K562 (cell line): ENCODE data around the gene PRDM12. TPM values are rescaled to one million over a fixed set of nuclear protein-coding genes. Genes with fewer than 3 reads are reported as not detected.

Experiments used
- ARHGAP35 ChIP-seq: fragments of 450-650 bp; IDR thresholded peaks from 2 replicates; pipeline ENCODE4 v1.6.1; 2018; ENCODE audit not compliant: partially characterized antibody
- ARID1B ChIP-seq: fragments of 450-650 bp; IDR thresholded peaks from 2 replicates; pipeline ENCODE4 v1.6.1; 2016; ENCODE audit warnings: antibody characterized with exemption, mild to moderate bottlenecking, inconsistent platforms
- ATF2 ChIP-seq: sonication (generic); formaldehyde crosslinking; IDR thresholded peaks from 2 replicates; pipeline ENCODE4 v1.8.1; 2022; ENCODE audit warnings: missing genetic modification reagents
- ATF7 ChIP-seq: fragments of 450-650 bp; IDR thresholded peaks from 2 replicates; pipeline ENCODE4 v1.7.1; 2014; ENCODE audit warnings: mild to moderate bottlenecking, moderate library complexity
- CREB1 ChIP-seq, 2 experiments: sonication (generic) in 1 of 2; formaldehyde crosslinking in 1 of 2; IDR thresholded peaks; 2 replicates each; pipeline versions ENCODE4 v1.6.1 to v1.8.0; 2012 to 2022; ENCODE audit warnings: inconsistent platforms in 1 of 2, mild to moderate bottlenecking in 1 of 2, missing genetic modification reagents in 1 of 2, moderate library complexity in 1 of 2
- CTCFL ChIP-seq: IDR thresholded peaks from 2 replicates; pipeline ENCODE4 v1.6.1; 2011; ENCODE audit warnings: borderline replicate concordance, low read depth, mild to moderate bottlenecking, moderate library complexity, low read length; ENCODE audit not compliant: insufficient read depth, poor library complexity, severe bottlenecking
- FOXA1 ChIP-seq: fragments of 450-650 bp; IDR thresholded peaks from 2 replicates; pipeline ENCODE4 v1.6.1; 2016; ENCODE audit warnings: mild to moderate bottlenecking, borderline replicate concordance
- MAFF ChIP-seq: IDR thresholded peaks from 2 replicates; pipeline ENCODE4 v1.6.1; 2012; ENCODE audit warnings: low read length, improper control_type of control experiment
- MBD2 ChIP-seq: sonication (generic); IDR thresholded peaks from 2 replicates; pipeline ENCODE4 v1.6.1; 2016; ENCODE audit warnings: low read depth, borderline replicate concordance
- RNF2 ChIP-seq: sonication (generic); IDR thresholded peaks from 2 replicates; pipeline ENCODE4 v1.6.1; 2016
- SFPQ ChIP-seq: fragments of 200-400 bp; formaldehyde crosslinking; IDR thresholded peaks from 2 replicates; pipeline ENCODE4 v1.6.1; 2017; ENCODE audit warnings: mild to moderate bottlenecking, low read depth, low read length, moderate library complexity
- YBX1 ChIP-seq: fragments of 450-650 bp; IDR thresholded peaks from 2 replicates; pipeline ENCODE4 v1.7.1; 2016; ENCODE audit warnings: mild to moderate bottlenecking
- ZBTB26 ChIP-seq: fragments of 450-650 bp; formaldehyde crosslinking; IDR thresholded peaks from 2 replicates; pipeline ENCODE4 v1.4.0; 2022; ENCODE audit warnings: missing genetic modification characterization
- ZC3H4 ChIP-seq: sonication (generic); formaldehyde crosslinking; IDR thresholded peaks from 2 replicates; pipeline ENCODE4 v1.9.0; 2021; ENCODE audit warnings: missing genetic modification reagents, borderline replicate concordance
- ZNF175 ChIP-seq: fragments of 200-800 bp; sonication (Bioruptor generic); IDR thresholded peaks from 2 replicates; pipeline ENCODE4 v1.6.1; 2016; ENCODE audit warnings: low read depth, mild to moderate bottlenecking, missing genetic modification characterization, missing compliant biosample characterization
- ZNF224 ChIP-seq: sonication (generic); formaldehyde crosslinking; IDR thresholded peaks from 2 replicates; pipeline ENCODE4 v1.8.0; 2022; ENCODE audit warnings: mild to moderate bottlenecking, missing genetic modification reagents
- ZNF311 ChIP-seq: fragments of 250-450 bp; sonication (Bioruptor Pico); IDR thresholded peaks from 2 replicates; pipeline ENCODE4 v1.4.0; 2020; ENCODE audit warnings: mild to moderate bottlenecking, moderate library complexity
- ZNF449 ChIP-seq: fragments of 250-450 bp; sonication (Bioruptor Pico); IDR thresholded peaks from 2 replicates; pipeline ENCODE4 v1.8.0; 2022; ENCODE audit warnings: moderate library complexity, mild to moderate bottlenecking, inconsistent platforms
- ZNF76 ChIP-seq: fragments of 250-450 bp; sonication (Bioruptor Pico); IDR thresholded peaks from 2 replicates; pipeline ENCODE4 v1.4.0; 2020; ENCODE audit warnings: mild to moderate bottlenecking, moderate library complexity, borderline replicate concordance
- polyA plus RNA-seq, 8 experiments: library from polyadenylated mRNA; depleted of rRNA in 4 of 8; stranded (reverse) in 5 of 8; unstranded in 3 of 8; fragments of >200 nt; fragmentation: Nextera tagmentation in 2 of 8; fragmentation: Illumina TruSeq in 1 of 8; extraction: Ambion mirVana in 2 of 8; extraction: Trizol in 1 of 8; gene quantifications; 2 replicates each; pipeline versions ENCODE4 v1.2.1 to v1.2.3, GENCODE V29; 2011 to 2014; ENCODE audit warnings: inconsistent platforms in 1 of 8, missing spikeins in 1 of 8
- total RNA-seq, 7 experiments: library from RNA; depleted of rRNA in 6 of 7; stranded (reverse); fragments of >200 nt in 6 of 7; fragmentation: Illumina TruSeq in 2 of 7; extraction: Trizol in 2 of 7; gene quantifications; 2 replicates each; pipeline versions ENCODE4 v1.2.1 to v1.2.3, GENCODE V29; 2011 to 2021; ENCODE audit warnings: low replicate concordance in 1 of 7

PRDM12 gene
- total and polyA plus RNA-seq, 9 of the 15 experiments (the other 6 are each of a cell fraction or from before 2014, with no cell fraction given) = 0.04 to 0.22 (median 0.07) TPM; not detected in 3

GRCh38 chr9:130713286-130713960, 49.0 kb downstream of the PRDM12 start (continued):
- TF ChIP-seq ARID1B (no peak), RNF2 (no peak), ZBTB26 (CRISPR knock-in tag) (no peak), ZNF175 (no peak), ZNF76 (CRISPR knock-in tag) (no peak), MBD2 (0 out of 2 replicates have a peak, but pooled peaks have one; percentile 7), MAFF (no peak), ARHGAP35 (no peak), SFPQ (no peak), ZNF311 (no peak), CTCFL (no peak), ZC3H4 (CRISPR knock-in tag) (no peak), ATF7 (no peak), ATF2 (CRISPR knock-in tag) (0 out of 2 replicates have a peak, but pooled peaks have one; percentile 39), ZNF449 (CRISPR knock-in tag) (no peak), CREB1 (IDR thresholded peaks at IDR 0.05) (no peak), CREB1 (CRISPR knock-in tag; IDR thresholded peaks at IDR 0.05) (no peak), ZNF224 (CRISPR knock-in tag) (no peak), YBX1 (no peak), FOXA1 (no peak)
